ENCODE measurements around the gene ALG8.

DNA sequence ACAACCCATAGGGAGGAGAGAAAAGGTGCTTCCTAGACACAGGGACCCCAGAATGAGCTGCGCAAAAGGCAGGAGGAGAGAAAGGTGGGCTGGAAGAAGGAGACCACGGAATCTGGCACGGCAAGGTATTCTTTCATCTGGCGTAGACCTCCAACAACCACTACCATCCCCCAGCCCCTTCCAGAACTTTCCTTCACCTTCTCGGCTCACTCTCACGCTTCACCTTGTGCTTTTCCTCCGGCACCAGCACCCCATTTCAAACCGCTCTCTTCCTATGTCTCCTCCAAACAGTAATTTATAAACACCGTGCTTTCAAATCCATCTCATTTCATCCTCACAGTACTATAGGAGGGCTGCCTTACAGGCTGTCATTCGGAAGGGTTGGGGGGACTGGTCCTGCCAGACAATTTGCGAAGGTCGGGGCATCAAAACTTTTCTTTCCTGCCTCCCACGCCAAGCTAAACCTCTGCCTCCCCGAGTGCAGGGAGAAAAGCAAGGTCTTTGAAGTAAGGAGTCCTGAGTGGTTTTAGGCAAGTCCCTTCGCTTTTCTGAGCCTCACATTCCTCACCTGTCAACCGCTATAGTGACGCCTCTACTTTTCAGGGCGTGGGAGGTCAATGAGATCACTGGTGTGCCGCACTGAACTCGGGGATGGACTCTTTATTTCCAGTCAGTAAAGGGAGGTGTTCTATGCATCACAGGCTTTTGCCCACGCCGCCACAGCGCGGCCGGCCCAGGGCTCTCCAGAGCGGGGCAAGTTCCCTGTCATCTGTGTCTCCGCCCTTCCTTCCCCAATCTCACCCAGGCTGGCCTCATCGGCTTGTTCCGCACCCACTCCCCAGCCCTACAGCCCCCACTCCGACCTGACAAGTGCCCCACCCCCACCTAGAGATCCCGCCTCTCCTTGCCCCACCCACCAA lies 48.2 kb upstream of the ALG8 start:
- TF ChIP-seq SUZ12 (IDR thresholded peaks at IDR 0.05; ENCODE audit: extremely low read depth, insufficient read depth, insufficient read length) (no peak), ZNF274 (IDR thresholded peaks at IDR 0.05; ENCODE audit: low read depth, low read length) (no peak), YY1 (IDR thresholded peaks at IDR 0.05; ENCODE audit: insufficient read depth, insufficient read length) (no peak)
